Rectal smooth muscle tissue (tissue), 1 donor: ENCODE data around the gene HLA-A.
A peak's percentile ranks its signal among the peaks of the same experiment; 100 is the strongest.
"Not testable (repeated sequence)": the region's sequence is repeated elsewhere in the genome, so short reads cannot be mapped to it uniquely, and the experiment has no call there.

Source experiments
- H3K27ac ChIP-seq: one replicate; pipeline ENCODE4 v1.7.0; 2013; ENCODE audit warnings: low read depth, low read length, inconsistent platforms
- H3K27me3 ChIP-seq: one replicate; pipeline ENCODE4 v1.7.0; 2013; ENCODE audit warnings: low read length; ENCODE audit not compliant: control insufficient read depth, insufficient read depth
- H3K36me3 ChIP-seq: one replicate; pipeline ENCODE4 v1.7.0; 2013; ENCODE audit warnings: low read length; ENCODE audit not compliant: control insufficient read depth, insufficient read depth
- H3K4me1 ChIP-seq: one replicate; pipeline ENCODE4 v1.7.0; 2013; ENCODE audit warnings: low read length; ENCODE audit not compliant: control insufficient read depth, insufficient read depth
- H3K4me3 ChIP-seq: one replicate; pipeline ENCODE4 v1.7.0; 2013; ENCODE audit warnings: low read length
- H3K9ac ChIP-seq: one replicate; pipeline ENCODE4 v1.7.0; 2013; ENCODE audit warnings: low read length

HLA-A gene

DNA sequence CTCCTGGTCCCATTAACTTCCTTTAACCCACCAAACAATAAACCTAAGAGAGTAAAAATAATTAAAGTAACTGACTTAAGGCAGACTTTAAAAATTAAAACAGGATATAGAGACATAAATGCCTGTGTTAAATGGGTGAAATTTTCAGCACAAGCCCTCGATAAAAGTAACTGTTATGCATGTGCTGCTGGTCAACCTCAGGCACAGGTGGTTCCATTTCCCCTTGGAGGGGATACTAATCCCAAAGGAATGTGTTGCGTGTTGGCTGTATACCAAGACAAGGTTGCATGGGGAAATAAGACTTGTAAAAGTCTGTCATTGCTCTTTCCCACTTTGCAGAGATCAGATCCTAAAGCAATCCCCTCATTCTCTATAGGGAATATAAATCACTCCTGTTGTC lies 25.8 kb downstream of the HLA-A start:
- H3K27ac ChIP-seq = no peak overlapping the region
- H3K4me3 ChIP-seq = no peak overlapping the region
- H3K36me3 ChIP-seq = no peaks in the 10 kb centered on the region
- no peak overlapping the region for H3K9ac ChIP-seq
- peaks cover 23% of the 10 kb centered on the region for H3K4me1 ChIP-seq
- H3K27me3 ChIP-seq = no peaks in the 10 kb centered on the region

DNA sequence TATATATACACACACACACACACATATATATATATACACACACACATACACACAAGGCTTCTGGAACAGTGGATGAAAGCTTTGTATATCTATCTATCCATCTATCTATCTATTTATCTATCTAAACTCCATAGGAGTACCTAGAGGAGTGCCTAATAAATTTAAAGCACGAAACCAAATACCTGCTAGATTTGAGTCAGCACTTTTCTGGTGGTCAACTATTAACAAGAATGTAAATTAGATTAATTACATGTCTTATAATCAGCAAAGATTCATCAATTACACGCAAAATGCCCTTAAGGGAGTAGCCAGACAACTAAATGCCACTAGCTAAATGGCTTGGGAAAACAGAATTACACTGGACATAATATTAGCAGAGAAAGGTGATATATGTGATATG lies 26.6 kb downstream of the HLA-A start:
- H3K27ac ChIP-seq = no peak overlapping the region
- H3K4me1 ChIP-seq = peaks cover 23% of the 10 kb centered on the region
- H3K36me3 ChIP-seq = no peaks in the 10 kb centered on the region
- no peaks in the 10 kb centered on the region for H3K27me3 ChIP-seq
- H3K4me3 ChIP-seq = no peak overlapping the region
- no peak overlapping the region for H3K9ac ChIP-seq

DNA sequence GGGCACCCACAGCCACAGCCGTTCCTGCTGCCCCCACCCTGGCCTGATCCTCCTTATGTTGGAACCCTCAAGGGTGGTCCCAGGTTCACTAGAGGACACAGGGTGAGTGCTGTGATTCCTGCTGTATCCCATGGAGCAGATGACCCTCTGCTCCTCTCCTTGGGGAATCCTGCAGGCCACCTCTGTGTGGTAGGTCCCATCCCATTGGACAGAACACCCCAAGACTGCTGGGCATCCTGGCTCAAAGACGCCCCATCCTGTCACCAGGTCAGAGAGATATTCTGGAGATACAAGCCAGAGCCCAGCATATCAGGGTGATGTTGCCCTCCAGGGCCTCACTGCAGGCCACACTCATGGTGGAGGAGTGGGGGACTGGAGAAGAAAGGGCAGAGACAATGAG lies 28.4 kb downstream of the HLA-A start:
- Histone ChIP-seq H3K4me1 (peaks cover 17% of the 10 kb centered on the region), H3K4me3 (no peak overlapping the region), H3K27me3 (peaks cover 6% of the 10 kb centered on the region), H3K36me3 (no peaks in the 10 kb centered on the region), H3K9ac (no peak overlapping the region), H3K27ac (no peak overlapping the region)

DNA sequence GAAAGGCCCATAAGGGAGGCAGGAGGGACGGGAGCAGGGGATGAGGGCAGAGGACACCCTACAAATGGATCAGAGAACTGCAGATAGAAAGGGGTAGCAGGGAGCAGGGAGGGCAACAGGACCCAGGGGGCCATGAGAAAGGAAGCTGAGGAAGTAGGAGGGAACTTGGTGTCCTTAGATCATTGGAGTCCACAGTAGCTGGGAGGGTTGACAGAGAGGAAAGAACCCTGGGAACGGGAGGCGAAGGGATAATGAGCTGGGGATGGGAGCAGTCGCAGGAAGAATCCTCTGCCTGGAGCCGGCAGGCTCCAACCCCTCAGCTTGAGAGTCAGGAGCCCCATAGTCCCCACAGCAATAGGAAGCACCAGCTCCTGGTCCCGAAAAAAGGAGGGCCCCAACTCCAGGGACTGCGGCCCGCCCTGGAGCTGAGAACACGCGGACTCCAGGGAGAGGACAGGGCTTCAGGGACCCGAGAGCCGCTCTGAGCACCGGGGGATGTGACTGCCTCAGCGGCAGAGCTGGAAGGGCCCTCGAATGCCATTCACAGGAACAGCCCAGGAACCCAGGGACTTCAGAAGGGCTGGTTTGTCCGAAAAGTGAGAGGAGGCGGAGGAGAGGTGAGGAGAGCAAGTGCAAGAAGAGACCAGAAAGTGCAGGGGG lies 32.7 kb downstream of the HLA-A start:
- Histone ChIP-seq H3K9ac (no peak overlapping the region), H3K4me3 (peak overlapping the region; percentile 75), H3K36me3 (no peaks in the 10 kb centered on the region), H3K27ac (no peak overlapping the region), H3K27me3 (peaks cover 6% of the 10 kb centered on the region), H3K4me1 (peaks cover 8% of the 10 kb centered on the region)

DNA sequence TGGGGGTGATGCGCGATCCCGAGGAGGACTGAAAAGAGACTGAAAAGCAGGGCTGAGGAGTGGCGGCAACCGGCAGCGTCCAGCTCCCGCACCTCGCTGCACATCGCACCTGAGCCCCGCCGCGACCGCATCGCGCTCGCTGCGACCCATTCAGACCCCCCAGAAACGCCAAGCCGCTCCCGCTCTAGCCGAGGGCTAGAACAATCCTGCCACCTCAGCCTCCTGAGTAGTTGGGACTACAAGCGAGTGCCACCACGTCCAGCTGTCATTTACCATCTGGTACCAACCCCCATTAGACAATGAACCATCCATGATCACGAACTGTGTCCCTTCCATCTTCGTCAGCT lies 33.2 kb downstream of the HLA-A start:
- H3K4me3 ChIP-seq = peak overlapping the region; percentile 75
- H3K9ac ChIP-seq = no peak overlapping the region
- peaks cover 6% of the 10 kb centered on the region for H3K27me3 ChIP-seq
- no peak overlapping the region for H3K27ac ChIP-seq
- no peaks in the 10 kb centered on the region for H3K36me3 ChIP-seq
- H3K4me1 ChIP-seq = peaks cover 8% of the 10 kb centered on the region

DNA sequence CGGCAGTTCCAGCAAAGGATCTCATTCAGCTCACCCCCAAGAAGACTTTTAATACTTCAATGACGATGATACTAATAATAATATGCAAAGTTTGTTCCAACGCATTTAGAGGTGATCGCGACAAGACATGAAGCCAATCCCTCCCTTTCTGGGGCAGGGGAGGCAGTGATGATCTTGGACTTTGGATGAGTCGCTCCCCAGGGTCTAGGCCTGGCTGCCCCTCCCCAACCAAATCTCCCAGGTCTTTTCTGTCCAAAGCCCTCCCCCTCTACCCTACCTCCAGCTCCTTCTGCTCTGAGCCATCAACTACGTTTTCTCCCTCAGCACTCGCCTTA lies 33.9 kb downstream of the HLA-A start:
- Histone ChIP-seq H3K27me3 (peaks cover 6% of the 10 kb centered on the region), H3K4me1 (peaks cover 8% of the 10 kb centered on the region), H3K4me3 (peak overlapping the region; percentile 75), H3K9ac (peak overlapping the region; percentile 26), H3K27ac (peak overlapping the region; percentile 97), H3K36me3 (no peaks in the 10 kb centered on the region)

DNA sequence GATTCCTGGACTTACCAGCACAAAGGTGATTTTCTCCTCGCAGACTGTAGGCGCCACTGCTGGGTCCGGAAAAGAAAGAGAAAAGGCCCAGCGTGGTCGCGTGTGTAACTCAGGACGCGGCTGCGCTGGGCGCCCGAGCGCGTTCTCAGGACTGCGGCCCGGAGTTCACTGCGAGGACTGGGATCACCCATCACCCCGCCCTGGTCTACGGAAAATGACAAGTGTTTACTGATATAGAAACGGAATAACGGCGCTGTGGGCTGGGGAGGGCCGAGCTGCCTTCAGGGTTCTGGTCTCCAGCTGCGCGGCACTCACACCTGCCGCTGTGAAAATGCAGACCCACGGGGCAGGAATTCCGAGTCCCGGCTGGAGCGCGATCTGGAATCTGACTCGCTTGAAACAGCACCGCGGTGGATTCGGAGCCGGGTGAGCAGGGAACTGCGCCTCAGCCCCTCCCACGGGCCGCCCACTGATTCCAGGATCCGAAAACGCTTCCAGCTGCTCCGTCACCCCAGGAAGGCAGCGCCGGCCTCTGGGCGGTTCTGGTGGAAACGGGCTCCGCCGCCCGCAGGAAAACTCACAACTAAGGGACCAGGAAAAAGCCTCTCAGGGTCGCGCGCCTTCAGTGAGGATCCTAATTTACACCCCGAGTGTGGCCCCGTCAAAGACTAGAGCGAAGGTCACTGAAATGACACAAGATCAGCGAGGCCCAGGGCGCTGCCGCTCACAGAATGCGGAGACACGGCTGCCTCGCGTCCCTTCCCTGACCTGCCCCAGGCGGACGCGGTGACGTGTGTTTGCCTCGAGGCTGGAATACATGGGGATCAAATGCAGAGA lies 34.5 kb downstream of the HLA-A start:
- Histone ChIP-seq H3K4me1 (peaks cover 8% of the 10 kb centered on the region), H3K27ac (peak overlapping the region; percentile 97), H3K9ac (peak overlapping the region; percentile 59), H3K4me3 (peak overlapping the region; percentile 75), H3K36me3 (no peaks in the 10 kb centered on the region), H3K27me3 (peaks cover 6% of the 10 kb centered on the region)

DNA sequence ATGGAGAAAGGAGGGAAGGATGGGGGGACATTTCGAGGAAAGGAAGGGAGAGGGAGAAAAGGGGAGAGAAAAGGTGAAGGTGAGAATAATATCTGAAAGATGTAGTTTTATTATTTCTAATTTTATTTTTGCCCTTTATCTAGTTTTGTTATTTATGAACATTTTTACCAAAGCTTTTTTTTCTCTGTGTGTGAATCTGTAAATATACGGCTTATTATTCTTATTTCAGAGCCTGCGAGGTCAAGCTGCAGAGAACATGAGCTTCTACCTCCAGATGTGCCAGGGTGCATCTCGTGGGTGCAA lies 35.0 kb downstream of the HLA-A start:
- Histone ChIP-seq H3K27ac (peak overlapping the region; percentile 97), H3K9ac (peak overlapping the region; percentile 59), H3K27me3 (peaks cover 6% of the 10 kb centered on the region), H3K36me3 (no peaks in the 10 kb centered on the region), H3K4me3 (peak overlapping the region; percentile 75), H3K4me1 (peaks cover 8% of the 10 kb centered on the region)

DNA sequence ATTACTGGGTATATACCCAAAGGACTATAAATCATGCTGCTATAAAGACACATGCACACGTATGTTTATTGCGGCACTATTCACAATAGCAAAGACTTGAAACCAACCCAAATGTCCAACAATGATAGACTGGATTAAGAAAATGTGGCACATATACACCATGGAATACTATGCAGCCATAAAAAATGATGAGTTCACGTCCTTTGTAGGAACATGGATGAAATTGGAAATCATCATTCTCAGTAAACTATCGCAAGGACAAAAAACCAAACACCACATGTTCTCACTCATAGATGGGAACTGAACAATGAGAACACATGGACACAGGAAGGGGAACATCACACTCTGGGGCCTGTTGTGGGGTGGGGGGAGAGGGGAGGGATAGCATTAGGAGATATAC lies 37.7 kb downstream of the HLA-A start:
- H3K4me1 ChIP-seq, H3K36me3 ChIP-seq, H3K4me3 ChIP-seq, H3K9ac ChIP-seq, H3K27me3 ChIP-seq, H3K27ac ChIP-seq: not testable (repeated sequence)

DNA sequence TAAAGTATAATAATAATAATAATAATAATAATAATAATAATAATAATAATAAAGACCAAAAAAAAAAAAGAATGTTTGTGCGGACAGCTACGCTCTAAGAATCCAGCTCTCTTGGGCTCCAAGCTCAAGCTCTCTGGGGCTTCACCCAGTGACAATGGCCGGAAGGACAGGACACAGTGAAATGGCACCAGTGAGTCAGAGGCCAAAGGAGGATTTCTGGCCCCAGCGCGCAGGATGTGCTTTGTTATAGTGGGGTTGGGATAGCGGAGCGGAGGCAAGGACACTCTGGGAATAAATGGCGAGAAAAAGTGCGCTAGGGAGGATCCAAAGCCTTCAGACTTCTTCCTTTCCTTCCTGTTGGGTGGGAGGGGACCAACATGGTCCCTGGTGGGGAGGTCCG lies 38.2 kb downstream of the HLA-A start:
- H3K27ac ChIP-seq = no peak overlapping the region
- H3K4me3 ChIP-seq = no peak overlapping the region
- peaks cover 4% of the 10 kb centered on the region for H3K4me1 ChIP-seq
- H3K36me3 ChIP-seq = no peaks in the 10 kb centered on the region
- H3K9ac ChIP-seq = no peak overlapping the region
- H3K27me3 ChIP-seq = peaks cover 2% of the 10 kb centered on the region

DNA sequence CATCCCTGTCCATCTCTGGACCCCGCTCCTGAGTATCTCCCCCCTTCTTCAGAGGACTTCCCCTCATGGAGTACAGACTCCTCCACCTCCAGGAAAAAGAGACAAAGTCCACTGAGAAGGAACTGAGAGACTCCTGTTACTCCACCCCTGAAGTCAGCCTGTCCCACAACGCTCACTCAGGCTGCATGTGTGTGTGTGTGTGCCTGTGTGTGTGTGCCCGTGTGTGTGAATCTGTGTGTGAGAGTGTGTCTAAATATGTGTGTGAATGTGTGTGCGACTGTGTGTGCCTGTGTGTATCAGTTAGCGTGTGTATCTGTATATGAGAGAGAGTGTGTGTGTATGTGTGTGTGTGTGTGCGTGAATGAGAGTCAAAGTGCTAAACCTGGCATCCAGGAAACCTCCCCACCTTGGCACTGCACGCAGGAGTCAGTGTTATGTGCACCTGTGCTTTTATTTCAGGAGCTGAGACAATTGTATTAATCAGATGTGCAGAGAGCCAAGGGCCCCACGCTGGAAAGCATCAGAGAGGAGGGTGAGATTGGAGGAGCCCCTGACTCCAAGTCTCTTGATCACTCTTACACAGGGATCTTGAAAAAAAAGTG lies 39.0 kb downstream of the HLA-A start:
- Histone ChIP-seq H3K4me3 (no peak overlapping the region), H3K9ac (no peak overlapping the region), H3K4me1 (peaks cover 2% of the 10 kb centered on the region), H3K36me3 (no peaks in the 10 kb centered on the region), H3K27me3 (no peaks in the 10 kb centered on the region), H3K27ac (no peak overlapping the region)

DNA sequence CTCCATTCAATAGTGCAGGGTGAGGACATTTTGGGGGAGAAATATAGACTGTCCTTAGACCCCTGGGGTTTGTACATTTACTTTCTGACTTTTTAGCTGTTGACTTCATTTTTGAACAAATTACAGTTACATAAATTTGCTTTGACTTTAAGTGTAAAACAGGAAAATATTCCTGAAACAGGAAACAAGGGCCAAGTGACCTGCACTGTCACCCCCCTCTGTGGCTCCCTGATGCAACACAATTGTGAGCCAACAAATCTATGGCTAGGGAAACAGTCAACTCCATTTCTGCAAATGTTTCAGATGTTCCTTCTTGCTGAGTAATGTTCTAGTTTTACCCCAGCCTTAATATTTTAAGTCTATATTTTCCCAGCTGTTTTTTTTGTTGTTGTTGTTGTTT lies 39.8 kb downstream of the HLA-A start:
- Histone ChIP-seq H3K36me3 (no peaks in the 10 kb centered on the region), H3K27ac (no peak overlapping the region), H3K4me3 (no peak overlapping the region), H3K27me3 (no peaks in the 10 kb centered on the region), H3K9ac (no peak overlapping the region), H3K4me1 (peaks cover 2% of the 10 kb centered on the region)

DNA sequence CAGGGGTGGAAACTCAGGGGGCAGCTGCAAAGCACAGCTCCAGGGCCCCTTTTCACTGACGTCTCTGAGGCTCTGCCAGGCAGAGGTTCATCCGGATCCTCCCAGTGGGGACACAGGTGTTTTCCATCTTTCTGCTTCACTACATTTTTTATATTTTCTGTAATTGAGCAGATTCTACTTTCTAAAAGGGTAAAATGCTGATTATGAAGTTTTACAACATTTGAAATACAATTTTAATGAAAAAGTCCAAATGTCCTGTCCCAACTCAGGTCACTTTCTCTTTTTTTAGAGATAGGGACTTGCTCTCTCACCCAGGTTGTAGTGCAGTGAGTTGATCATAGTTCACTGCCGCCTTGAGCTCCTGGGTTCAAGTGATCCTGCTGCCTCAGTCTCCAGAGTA lies 41.9 kb downstream of the HLA-A start:
- H3K4me3 ChIP-seq = no peak overlapping the region
- H3K27me3 ChIP-seq = no peaks in the 10 kb centered on the region
- no peak overlapping the region for H3K27ac ChIP-seq
- H3K9ac ChIP-seq = no peak overlapping the region
- no peaks in the 10 kb centered on the region for H3K36me3 ChIP-seq
- H3K4me1 ChIP-seq = no peaks in the 10 kb centered on the region
